Measurements from ENCODE around the gene YPEL5. TPM values are rescaled to one million over a fixed set of nuclear protein-coding genes. Genes with fewer than 3 reads are reported as not detected.
A peak's percentile ranks its signal among the peaks of the same experiment; 100 is the strongest.
"Not testable (repeated sequence)": the region's sequence is repeated elsewhere in the genome, so short reads cannot be mapped to it uniquely, and the experiment has no call there.

Gene YPEL5
- polyA plus RNA-seq, 4 donors: 29.6 to 95.9 (median 76.2) TPM

DNA sequence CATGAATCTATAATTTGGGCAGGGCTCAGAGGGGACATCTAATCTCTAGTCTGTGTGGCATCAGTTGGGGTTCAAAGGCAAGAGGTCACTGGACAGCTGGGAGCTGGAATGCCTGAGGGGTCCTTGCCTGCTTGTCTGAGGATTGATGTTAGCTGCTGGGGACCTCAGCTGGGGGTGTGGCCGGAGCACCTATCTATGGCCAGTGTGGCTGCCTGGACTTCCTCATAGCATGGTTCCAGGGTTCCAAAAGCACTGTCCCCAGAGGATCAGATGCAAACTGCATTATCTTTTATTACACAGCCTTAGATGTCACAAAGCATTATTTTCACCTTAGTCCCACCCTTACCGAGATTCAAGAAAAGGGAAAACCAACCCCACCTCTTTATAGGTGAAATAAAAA, 38.6 kb upstream of the YPEL5 start:
- WGBS, 3 donors: 60 to 81% (median 71%) methylated on average over 2 of the region's 2 CpGs
- Histone ChIP-seq H3K36me3 (ENCODE audit: control insufficient read depth in 3 of 3, insufficient read depth in 2 of 3, low read depth in 1 of 3, low read length in 3 of 3) (no peaks in the 10 kb centered on the region), H3K27ac (ENCODE audit: low read depth in 1 of 3, low read length in 2 of 3) (no peak overlapping the region), H3K9me3 (ENCODE audit: control insufficient read depth in 2 of 2, insufficient read depth in 1 of 2, low read depth in 1 of 2, low read length in 1 of 2) (no peaks in the 10 kb centered on the region), H3K4me3 (ENCODE audit: low read depth in 1 of 3, low read length in 3 of 3) (no peak overlapping the region), H3K27me3 (ENCODE audit: control insufficient read depth in 3 of 3, insufficient read depth in 3 of 3, low read length in 3 of 3) (no peaks in the 10 kb centered on the region), H3K4me1 (ENCODE audit: control insufficient read depth in 3 of 3, insufficient read depth in 2 of 3, low read depth in 1 of 3, low read length in 2 of 3) (no peaks in the 10 kb centered on the region)
- no peak for FAIRE-seq
- DNase-seq: no peak

GRCh38 chr2:30108851-30109250, 38.0 kb upstream of the YPEL5 start:
- WGBS, 3 donors: 76 to 85% (median 80%) methylated on average over 5 of the region's 5 CpGs
- Histone ChIP-seq H3K27ac (ENCODE audit: low read depth in 1 of 3, low read length in 2 of 3) (no peak overlapping the region), H3K4me1 (ENCODE audit: control insufficient read depth in 3 of 3, insufficient read depth in 2 of 3, low read depth in 1 of 3, low read length in 2 of 3) (no peaks in the 10 kb centered on the region), H3K9me3 (ENCODE audit: control insufficient read depth in 2 of 2, insufficient read depth in 1 of 2, low read depth in 1 of 2, low read length in 1 of 2) (no peaks in the 10 kb centered on the region), H3K4me3 (ENCODE audit: low read depth in 1 of 3, low read length in 3 of 3) (no peak overlapping the region), H3K27me3 (ENCODE audit: control insufficient read depth in 3 of 3, insufficient read depth in 3 of 3, low read length in 3 of 3) (no peaks in the 10 kb centered on the region), H3K36me3 (ENCODE audit: control insufficient read depth in 3 of 3, insufficient read depth in 2 of 3, low read depth in 1 of 3, low read length in 3 of 3) (no peaks in the 10 kb centered on the region)
- FAIRE-seq: no peak
- no peak for DNase-seq

DNA sequence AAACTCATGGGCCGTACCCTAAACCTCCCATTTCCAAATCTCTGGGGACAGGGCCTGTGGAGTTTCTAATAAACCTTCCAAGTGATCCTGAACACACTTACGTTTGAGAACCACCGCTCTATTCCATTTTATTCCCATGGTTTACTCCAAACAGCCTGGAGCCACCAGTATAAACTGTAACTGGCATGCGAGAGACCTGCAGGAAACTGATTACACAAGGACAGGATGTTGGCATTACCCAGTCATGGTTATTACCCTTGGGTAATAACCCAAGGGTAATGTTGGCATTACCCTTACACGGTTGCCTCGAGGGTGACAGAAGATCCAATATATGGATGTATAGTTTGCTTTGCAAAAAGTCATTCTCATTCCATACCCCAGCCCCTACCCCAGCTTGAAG, 37.0 kb upstream of the YPEL5 start:
- WGBS, 3 donors: 59 to 77% (median 60%) methylated on average over 6 of the region's 6 CpGs
- Histone ChIP-seq H3K9me3 (ENCODE audit: control insufficient read depth in 2 of 2, insufficient read depth in 1 of 2, low read depth in 1 of 2, low read length in 1 of 2) (no peaks in the 10 kb centered on the region), H3K27ac (ENCODE audit: low read depth in 1 of 3, low read length in 2 of 3) (no peak overlapping the region), H3K4me1 (ENCODE audit: control insufficient read depth in 3 of 3, insufficient read depth in 2 of 3, low read depth in 1 of 3, low read length in 2 of 3) (no peaks in the 10 kb centered on the region), H3K27me3 (ENCODE audit: control insufficient read depth in 3 of 3, insufficient read depth in 3 of 3, low read length in 3 of 3) (no peaks in the 10 kb centered on the region), H3K4me3 (ENCODE audit: low read depth in 1 of 3, low read length in 3 of 3) (no peak overlapping the region), H3K36me3 (ENCODE audit: control insufficient read depth in 3 of 3, insufficient read depth in 2 of 3, low read depth in 1 of 3, low read length in 3 of 3) (no peaks in the 10 kb centered on the region)
- FAIRE-seq: no peak
- DNase-seq: no peak

GRCh38 chr2:30110773-30111172, 36.0 kb upstream of the YPEL5 start:
- Histone ChIP-seq H3K4me1 (ENCODE audit: control insufficient read depth in 3 of 3, insufficient read depth in 2 of 3, low read depth in 1 of 3, low read length in 2 of 3) (no peaks in the 10 kb centered on the region), H3K4me3 (ENCODE audit: low read depth in 1 of 3, low read length in 3 of 3) (no peak overlapping the region), H3K9me3 (ENCODE audit: control insufficient read depth in 2 of 2, insufficient read depth in 1 of 2, low read depth in 1 of 2, low read length in 1 of 2) (no peaks in the 10 kb centered on the region), H3K36me3 (ENCODE audit: control insufficient read depth in 3 of 3, insufficient read depth in 2 of 3, low read depth in 1 of 3, low read length in 3 of 3) (no peaks in the 10 kb centered on the region), H3K27me3 (ENCODE audit: control insufficient read depth in 3 of 3, insufficient read depth in 3 of 3, low read length in 3 of 3) (no peaks in the 10 kb centered on the region), H3K27ac (ENCODE audit: low read depth in 1 of 3, low read length in 2 of 3) (no peak overlapping the region)
- DNase-seq (no peak), FAIRE-seq (no peak)
- WGBS, 3 donors: 86 to 89% (median 87%) methylated on average over 6 of the region's 6 CpGs

GRCh38 chr2:30111186-30111585, 35.6 kb upstream of the YPEL5 start:
- not testable (repeated sequence) for H3K9me3 ChIP-seq (ENCODE audit: control insufficient read depth in 2 of 2, insufficient read depth in 1 of 2, low read depth in 1 of 2, low read length in 1 of 2); H3K27me3 ChIP-seq (ENCODE audit: control insufficient read depth in 3 of 3, insufficient read depth in 3 of 3, low read length in 3 of 3); H3K36me3 ChIP-seq (ENCODE audit: control insufficient read depth in 3 of 3, insufficient read depth in 2 of 3, low read depth in 1 of 3, low read length in 3 of 3); H3K4me3 ChIP-seq (ENCODE audit: low read depth in 1 of 3, low read length in 3 of 3); DNase-seq; H3K4me1 ChIP-seq (ENCODE audit: control insufficient read depth in 3 of 3, insufficient read depth in 2 of 3, low read depth in 1 of 3, low read length in 2 of 3); H3K27ac ChIP-seq (ENCODE audit: low read depth in 1 of 3, low read length in 2 of 3); FAIRE-seq
- 77 to 91% (median 85%) methylated on average over 19 of the region's 19 CpGs for WGBS, 3 donors

GRCh38 chr2:30112561-30112960, 34.2 kb upstream of the YPEL5 start:
- no peak for FAIRE-seq
- Histone ChIP-seq H3K4me3 (ENCODE audit: low read depth in 1 of 3, low read length in 3 of 3) (no peak overlapping the region), H3K27me3 (ENCODE audit: control insufficient read depth in 3 of 3, insufficient read depth in 3 of 3, low read length in 3 of 3) (no peaks in the 10 kb centered on the region), H3K4me1 (ENCODE audit: control insufficient read depth in 3 of 3, insufficient read depth in 2 of 3, low read depth in 1 of 3, low read length in 2 of 3) (no peaks in the 10 kb centered on the region), H3K9me3 (ENCODE audit: control insufficient read depth in 2 of 2, insufficient read depth in 1 of 2, low read depth in 1 of 2, low read length in 1 of 2) (no peaks in the 10 kb centered on the region), H3K36me3 (ENCODE audit: control insufficient read depth in 3 of 3, insufficient read depth in 2 of 3, low read depth in 1 of 3, low read length in 3 of 3) (no peaks in the 10 kb centered on the region), H3K27ac (ENCODE audit: low read depth in 1 of 3, low read length in 2 of 3) (no peak overlapping the region)
- 85 to 88% (median 87%) methylated on average over 10 of the region's 10 CpGs for WGBS, 3 donors
- no peak for DNase-seq

- FAIRE-seq: no peak
- Histone ChIP-seq H3K9me3 (ENCODE audit: control insufficient read depth in 2 of 2, insufficient read depth in 1 of 2, low read depth in 1 of 2, low read length in 1 of 2) (no peaks in the 10 kb centered on the region), H3K4me1 (ENCODE audit: control insufficient read depth in 3 of 3, insufficient read depth in 2 of 3, low read depth in 1 of 3, low read length in 2 of 3) (no peaks in the 10 kb centered on the region), H3K4me3 (ENCODE audit: low read depth in 1 of 3, low read length in 3 of 3) (no peak overlapping the region), H3K27ac (ENCODE audit: low read depth in 1 of 3, low read length in 2 of 3) (no peak overlapping the region), H3K27me3 (ENCODE audit: control insufficient read depth in 3 of 3, insufficient read depth in 3 of 3, low read length in 3 of 3) (no peaks in the 10 kb centered on the region), H3K36me3 (ENCODE audit: control insufficient read depth in 3 of 3, insufficient read depth in 2 of 3, low read depth in 1 of 3, low read length in 3 of 3) (no peaks in the 10 kb centered on the region)
- WGBS, 3 donors: 59 to 64% (median 61%) methylated on average over 5 of the region's 5 CpGs
- peak; percentile 10 to 19 for DNase-seq
Observed at GRCh38 chr2:30113617-30114293, 33.1 kb upstream of the YPEL5 start.

DNA sequence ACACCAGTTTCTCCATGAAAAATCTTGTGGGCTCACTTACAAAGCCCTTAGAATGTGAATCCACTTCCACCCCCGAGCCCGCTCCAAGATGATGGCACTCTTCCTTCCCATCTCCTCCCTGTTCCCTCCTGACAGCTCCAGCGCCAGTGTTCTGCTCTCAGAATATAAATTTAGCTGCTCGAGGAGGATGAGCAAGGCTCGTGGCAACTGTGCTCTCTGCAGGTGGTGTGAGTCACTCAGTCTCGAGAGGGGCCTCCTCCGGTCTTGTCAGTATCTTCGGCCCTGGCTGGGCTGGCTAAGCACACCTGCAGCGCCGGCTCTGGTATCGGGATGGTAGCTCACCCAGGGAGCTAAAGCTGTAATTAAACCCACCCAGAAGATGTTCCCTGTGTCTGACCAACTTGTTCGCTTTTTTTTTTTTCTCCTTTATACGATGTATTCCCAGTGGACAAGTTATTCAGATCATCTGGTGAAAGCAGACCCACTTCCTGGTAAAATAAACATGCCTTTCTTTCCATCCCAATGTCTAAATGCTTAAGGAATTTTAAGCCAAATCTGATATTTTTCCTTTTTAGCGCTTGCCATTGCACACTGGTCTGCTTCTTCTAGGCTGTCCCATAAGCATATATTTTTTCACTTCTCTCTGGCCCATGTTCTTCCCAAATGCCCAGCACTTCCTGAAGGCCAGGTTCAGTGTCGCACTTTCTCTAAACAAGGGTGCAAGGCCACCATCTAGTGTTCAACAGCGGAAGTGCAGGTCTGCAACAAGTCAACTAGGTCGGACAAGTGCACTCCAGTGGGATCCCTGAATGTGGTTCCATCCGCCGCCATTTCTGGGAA, 31.4 kb upstream of the YPEL5 start:
- Histone ChIP-seq H3K27me3 (ENCODE audit: control insufficient read depth in 3 of 3, insufficient read depth in 3 of 3, low read length in 3 of 3) (no peaks in the 10 kb centered on the region), H3K36me3 (ENCODE audit: control insufficient read depth in 3 of 3, insufficient read depth in 2 of 3, low read depth in 1 of 3, low read length in 3 of 3) (no peaks in the 10 kb centered on the region), H3K4me1 (ENCODE audit: control insufficient read depth in 3 of 3, insufficient read depth in 2 of 3, low read depth in 1 of 3, low read length in 2 of 3) (no peaks in the 10 kb centered on the region), H3K4me3 (ENCODE audit: low read depth in 1 of 3, low read length in 3 of 3) (no peak overlapping the region), H3K9me3 (ENCODE audit: control insufficient read depth in 2 of 2, insufficient read depth in 1 of 2, low read depth in 1 of 2, low read length in 1 of 2) (no peaks in the 10 kb centered on the region), H3K27ac (ENCODE audit: low read depth in 1 of 3, low read length in 2 of 3) (no peak overlapping the region)
- WGBS, 3 donors: 55 to 62% (median 57%) methylated on average over 19 of the region's 19 CpGs
- FAIRE-seq (no peak), DNase-seq (peak; percentile 76 to 81)

Data from small intestine (tissue), 7 donors.